ENCODE measurements around the gene TSC22D2. TPM values are rescaled to one million over a fixed set of nuclear protein-coding genes. Genes with fewer than 3 reads are reported as not detected.
A peak's percentile ranks its signal among the peaks of the same experiment; 100 is the strongest.

Gene TSC22D2
- total and polyA plus RNA-seq, 2 of the 4 experiments (the other 2 are of a cell fraction), result 12.2 to 20.5 TPM

- Histone ChIP-seq H3K18ac (ENCODE audit: low read depth, low read length) (no peak overlapping the region), H2BK20ac (ENCODE audit: low read depth, low read length) (no peak overlapping the region), H3K36me3 (ENCODE audit: control insufficient read depth, insufficient read depth, low read length) (no peaks in the 10 kb centered on the region), H3K79me1 (ENCODE audit: low read depth in 1 of 2, low read length in 2 of 2) (no peaks in the 10 kb centered on the region), H3K4me3 (ENCODE audit: insufficient read depth, low read depth, low read length) (no peak overlapping the region), H2BK5ac (ENCODE audit: low read depth, low read length, poor library complexity, severe bottlenecking) (no peak overlapping the region), H4K20me1 (ENCODE audit: insufficient read depth, low read length) (no peaks in the 10 kb centered on the region), H2AK9ac (replicated peaks; ENCODE audit: low read depth, low read length, poor library complexity) (no peak overlapping the region), H4K5ac (ENCODE audit: low read depth, low read length) (no peak overlapping the region), H3K23ac (ENCODE audit: low read depth, low read length) (no peak overlapping the region), H3K56ac (ENCODE audit: extremely low read depth, insufficient read depth, low read length) (no peak overlapping the region), H3K4me1 (ENCODE audit: control insufficient read depth, insufficient read depth, low read length) (no peaks in the 10 kb centered on the region), H3K9ac (ENCODE audit: low read depth, low read length) (no peak overlapping the region), H3K9me3 (ENCODE audit: control insufficient read depth, insufficient read depth, low read length) (no peaks in the 10 kb centered on the region), H3K9me1 (ENCODE audit: insufficient read depth, low read length) (peaks cover 2% of the 10 kb centered on the region; the same call in 1 of the 2 replicates), H3K4ac (ENCODE audit: low read depth, low read length) (no peak overlapping the region), H3K14ac (replicated peaks; ENCODE audit: low read depth, low read length) (no peak overlapping the region), H2BK120ac (ENCODE audit: low read depth, low read length) (no peak overlapping the region), H2AK5ac (ENCODE audit: low read depth, low read length) (no peak overlapping the region), H2BK15ac (ENCODE audit: low read depth, low read length) (no peak overlapping the region), H2AFZ (replicated peaks; ENCODE audit: low read length, poor library complexity) (peak overlapping the region; percentile 55), H4K8ac (ENCODE audit: low read depth in 2 of 2, low read length in 2 of 2) (peak overlapping the region in 1 of 2 experiments; percentile 30; a peak in 1 of 4 replicates), H4K91ac (ENCODE audit: insufficient read depth, low read depth, low read length) (no peak overlapping the region), H3K4me2 (ENCODE audit: low read depth, low read length) (no peak overlapping the region), H3K27me3 (ENCODE audit: control insufficient read depth, insufficient read depth, low read length) (no peaks in the 10 kb centered on the region), H3K27ac (ENCODE audit: insufficient read depth, low read length) (no peak overlapping the region)
- dilution Hi-C loops (cut with HindIII; ENCODE audit: low sequenced_read_pairs, unreplicated experiment) (no loop called here), intact Hi-C loops (cut with micrococcal nuclease) (no loop called here), in situ Hi-C loops (cut with MboI; ENCODE audit: low sequenced_read_pairs) (no loop called here)
- no TSS peak for BruUV-seq (replicated peaks)
- peak; percentile 51 for ATAC-seq (ENCODE audit: low read depth)
- CTCF ChIA-PET, result no interaction called here
- peak; percentile 12 for DNase-seq
- POLR2A ChIA-PET (ENCODE audit: unreplicated experiment), result no interaction called here
- WGBS, 2 experiments (ENCODE audit: extremely low coverage in 2 of 2, insufficient read length in 1 of 2), result no CpG with 5 or more reads among the region's 17 CpGs
- no peak for TF ChIP-seq CTCF (conservative IDR thresholded peaks at IDR 0.05; ENCODE audit: low read depth, low read length)
- no peak for TF ChIP-seq MAZ (IDR thresholded peaks at IDR 0.05; ENCODE audit: borderline replicate concordance, low read depth, low read length)
- no peak for TF ChIP-seq RCOR1 (IDR thresholded peaks at IDR 0.05; ENCODE audit: insufficient replicate concordance, low read length)
- no peak for TF ChIP-seq MXI1 (IDR thresholded peaks at IDR 0.05; ENCODE audit: borderline replicate concordance, low read depth, low read length)
- no peak for TF ChIP-seq RFX5 (IDR thresholded peaks at IDR 0.05; ENCODE audit: low read depth, low read length)
- no peak for TF ChIP-seq RAD21 (IDR thresholded peaks at IDR 0.05; ENCODE audit: low read length)
- TF ChIP-seq BHLHE40 (IDR thresholded peaks at IDR 0.05; ENCODE audit: low read depth, low read length), result no peak
- no peak for TF ChIP-seq CEBPB (IDR thresholded peaks at IDR 0.05; ENCODE audit: low read depth, low read length)
- no peak for TF ChIP-seq FOS (IDR thresholded peaks at IDR 0.05; ENCODE audit: low read depth, low read length)
- TF ChIP-seq SMC3 (IDR thresholded peaks at IDR 0.05; ENCODE audit: low read depth, low read length), result no peak
- TF ChIP-seq MAFK (IDR thresholded peaks at IDR 0.05; ENCODE audit: low read depth, low read length), result no peak
- TF ChIP-seq USF2 (IDR thresholded peaks at IDR 0.05; ENCODE audit: low read depth, low read length), result no peak
- no peak for TF ChIP-seq POLR2A (IDR thresholded peaks at IDR 0.05; ENCODE audit: low read depth, low read length)
- no peak for TF ChIP-seq CHD1 (IDR thresholded peaks at IDR 0.05; ENCODE audit: low read depth, low read length)
- TF ChIP-seq NFE2L2 (IDR thresholded peaks at IDR 0.05; ENCODE audit: low read depth, low read length), result no peak
Observed at GRCh38 chr3:150384296-150385212, 23.5 kb upstream of the TSC22D2 start.
